HG02678 (cell line): Measurements from ENCODE around the gene RABGAP1L.
"Not testable (repeated sequence)": the region's sequence is repeated elsewhere in the genome, so short reads cannot be mapped to it uniquely, and the experiment has no call there.

Experiments used
- ATAC-seq: cut with Tn5 transposase; IDR thresholded peaks from one replicate; pipeline ENCODE4 v1.9.1; 2021; ENCODE audit warnings: mild to moderate bottlenecking, moderate library complexity; ENCODE audit not compliant: unreplicated experiment

Gene RABGAP1L

DNA sequence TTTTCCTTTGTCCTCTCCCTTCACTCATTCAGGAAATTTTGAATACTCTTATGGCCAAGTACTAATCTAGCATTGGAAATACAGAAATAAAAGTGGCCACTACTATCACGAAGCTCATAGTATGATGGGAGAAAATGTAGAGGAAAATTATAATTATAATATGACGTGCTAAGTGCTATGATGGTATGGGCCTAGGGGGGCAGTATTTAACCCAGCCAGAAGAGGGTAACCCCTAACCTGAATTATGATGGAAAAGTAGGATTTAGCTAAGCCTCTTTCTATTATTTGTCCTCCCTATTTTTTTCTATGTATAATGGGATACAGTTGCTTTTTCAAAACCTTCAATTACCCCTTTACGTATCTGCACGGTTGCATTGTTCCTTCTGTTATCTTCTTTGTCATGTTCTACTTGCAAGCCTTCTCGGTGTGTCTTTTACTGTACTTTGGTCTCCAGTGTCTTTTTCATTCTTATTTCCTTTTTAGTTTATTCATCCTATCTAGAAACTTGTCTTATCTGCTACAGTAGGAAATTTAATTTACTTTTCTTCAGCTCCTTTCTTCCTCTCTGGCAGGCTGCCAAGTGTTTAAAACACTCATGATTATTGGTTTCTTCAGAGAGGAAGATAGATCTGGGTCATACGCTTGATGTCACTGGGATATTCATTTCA is 199.6 kb downstream of the RABGAP1L start:
- ATAC-seq: no peak

DNA sequence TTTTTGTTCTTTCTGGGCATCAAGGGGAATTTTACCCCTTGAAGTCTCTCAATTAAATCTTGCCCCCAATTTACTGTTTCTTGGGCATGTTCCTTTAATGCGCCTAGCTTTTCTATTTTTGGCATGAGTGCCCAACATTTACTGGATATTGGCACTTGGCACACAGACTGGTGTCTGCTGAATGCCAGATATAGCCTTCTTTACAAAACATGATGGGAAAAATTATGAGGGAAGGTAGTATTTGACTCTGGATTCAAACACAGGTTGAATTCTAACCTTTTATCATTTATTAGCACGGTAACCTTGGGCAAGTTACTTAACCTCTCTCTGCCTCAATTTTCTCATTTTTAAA is 200.1 kb downstream of the RABGAP1L start:
- no peak for ATAC-seq

DNA sequence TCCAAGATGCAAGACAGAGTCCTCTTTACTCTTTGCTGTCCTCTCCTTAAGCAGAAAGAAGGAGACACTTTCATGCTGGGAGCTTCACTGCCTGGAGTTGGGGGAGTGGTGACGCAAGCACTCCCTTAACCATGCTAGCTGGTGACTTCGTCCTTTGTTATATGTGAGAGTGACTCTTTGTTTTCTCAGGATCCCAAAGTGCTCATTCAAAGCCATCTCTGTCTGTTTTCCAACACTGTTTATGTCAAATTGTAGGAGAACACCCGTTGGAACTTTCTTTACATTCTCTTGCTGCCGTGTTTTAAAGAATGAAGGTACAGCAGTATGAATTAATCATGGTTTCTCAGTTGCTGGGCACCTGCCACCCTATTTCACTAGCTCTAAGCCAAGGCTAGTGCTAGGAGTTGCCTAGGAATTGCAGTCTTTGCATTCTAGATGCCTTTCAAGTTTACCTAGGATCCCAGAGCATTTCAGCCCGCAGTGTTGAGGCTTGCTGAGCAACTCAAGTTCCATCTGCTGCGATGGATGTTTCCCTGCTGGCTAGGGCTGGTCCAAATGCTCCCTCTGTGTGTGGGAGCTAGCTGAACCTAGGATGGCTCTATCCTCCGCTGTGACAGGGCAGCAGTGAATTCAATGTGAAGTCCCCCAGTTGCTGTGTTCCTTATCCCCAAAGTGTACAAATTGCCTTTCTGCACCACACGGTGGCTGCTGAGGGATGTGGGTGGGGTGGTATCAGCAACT is 205.8 kb downstream of the RABGAP1L start:
- ATAC-seq: no peak

DNA sequence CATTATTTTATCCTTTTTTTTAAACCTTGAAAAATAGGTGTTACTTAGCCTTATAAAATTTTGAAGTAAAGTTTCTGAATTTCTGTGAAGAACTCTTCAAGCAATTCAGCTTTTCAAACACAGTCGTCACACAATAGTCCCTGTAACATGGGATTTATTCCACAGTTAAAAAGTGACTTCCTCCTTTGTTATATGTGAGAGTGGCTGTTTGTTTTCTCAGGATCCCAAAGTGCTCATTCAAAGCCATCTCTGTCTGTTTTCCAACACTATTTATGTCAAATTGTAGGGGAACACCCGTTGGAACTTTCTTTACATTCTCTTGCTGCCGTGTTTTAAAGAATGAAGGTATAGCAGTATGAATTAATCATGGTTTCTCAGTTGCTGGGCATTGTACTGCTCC is 207.6 kb downstream of the RABGAP1L start:
- no peak for ATAC-seq

DNA sequence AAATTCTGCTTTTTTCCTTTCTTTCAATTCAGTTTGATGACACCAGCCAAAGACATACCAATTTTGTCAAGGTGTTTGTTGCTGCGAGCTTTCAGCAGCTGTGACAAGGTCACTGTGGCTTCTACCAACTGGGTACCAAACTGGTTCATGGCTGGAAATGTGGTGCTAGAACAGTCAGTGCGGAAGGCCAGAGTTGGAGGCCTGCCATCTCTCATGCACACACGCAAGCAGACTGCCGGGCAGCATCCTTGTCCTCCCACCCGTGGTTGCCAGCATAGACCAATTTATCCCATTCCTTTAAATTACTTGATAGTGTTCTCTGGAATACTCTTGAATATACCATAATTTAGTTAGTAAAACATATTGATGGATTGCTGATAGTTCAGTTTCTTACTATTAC is 208.6 kb downstream of the RABGAP1L start:
- no peak for ATAC-seq

DNA sequence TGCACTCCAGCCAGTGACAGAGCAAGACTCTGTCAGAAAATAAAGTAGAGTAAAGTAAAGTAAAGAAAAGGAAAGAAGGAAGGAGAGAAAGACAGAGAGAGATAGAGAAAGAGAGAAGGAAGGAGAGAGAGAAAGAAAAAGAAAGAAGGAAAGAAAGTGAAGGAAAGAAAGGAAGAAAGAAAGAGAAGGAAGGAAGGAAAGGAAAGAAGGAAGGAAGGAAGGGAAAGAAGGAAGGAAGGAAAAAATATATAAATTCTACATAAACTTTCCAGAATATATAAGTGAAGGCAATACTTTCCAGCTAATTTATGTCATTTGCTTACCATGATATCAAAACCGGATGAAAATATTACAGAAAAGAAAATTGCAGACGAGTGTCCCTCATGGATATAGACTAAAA is 216.7 kb downstream of the RABGAP1L start:
- no peak for ATAC-seq

DNA sequence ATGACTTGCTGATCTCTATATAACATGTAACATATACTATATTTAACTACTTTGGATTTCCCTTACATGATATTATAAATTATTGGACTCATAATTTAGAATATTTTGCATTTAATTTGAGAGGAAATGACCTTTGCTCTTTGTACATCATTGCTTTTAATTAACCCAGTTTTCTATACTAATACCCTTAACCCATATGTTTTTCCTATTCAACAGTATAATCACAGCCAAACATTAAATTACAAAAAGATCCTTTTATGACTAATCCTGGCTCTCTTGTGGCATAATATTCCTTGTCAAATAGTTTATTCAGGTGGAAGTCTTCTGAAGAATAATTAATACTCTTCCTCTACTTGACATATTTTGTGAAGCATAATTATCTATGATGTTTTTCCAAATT is 232.4 kb downstream of the RABGAP1L start:
- no peak for ATAC-seq

DNA sequence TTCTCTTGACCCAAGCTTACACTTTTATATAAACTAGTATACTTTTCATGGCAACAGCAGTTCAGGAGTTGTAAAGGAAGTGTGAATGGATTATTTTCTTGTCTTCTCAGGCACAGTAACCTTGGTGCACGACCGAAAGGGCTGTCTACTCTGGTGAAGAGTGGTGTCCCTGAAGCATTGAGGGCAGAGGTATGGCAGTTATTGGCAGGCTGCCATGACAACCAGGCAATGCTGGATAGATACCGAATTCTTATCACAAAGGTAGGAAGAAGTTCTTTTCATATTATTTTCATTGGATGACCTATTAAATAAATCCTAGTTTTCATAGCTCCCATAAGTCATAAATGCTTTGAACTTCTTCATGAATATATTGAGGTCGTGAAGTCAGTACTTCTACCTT is 234.6 kb downstream of the RABGAP1L start:
- no peak for ATAC-seq

DNA sequence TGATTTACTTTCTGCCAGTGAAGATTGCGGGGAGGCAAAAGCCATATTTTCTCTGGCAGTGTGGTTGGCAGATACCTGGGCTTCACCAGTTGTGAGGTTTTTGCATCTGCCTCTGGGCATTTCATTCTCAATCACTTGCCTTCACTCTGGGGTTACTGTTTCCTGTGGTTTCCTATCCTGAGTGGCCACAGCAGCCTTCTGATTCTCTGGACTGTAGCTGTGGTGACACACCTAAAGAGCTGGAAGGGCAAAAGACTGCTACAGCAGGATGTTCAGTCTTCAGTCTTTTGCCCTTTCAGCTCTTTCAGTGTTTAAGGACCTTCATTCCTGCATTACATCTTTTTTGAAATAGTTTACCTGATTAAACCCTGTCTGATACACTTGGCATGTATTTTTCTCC is 237.9 kb downstream of the RABGAP1L start:
- no peak for ATAC-seq

DNA sequence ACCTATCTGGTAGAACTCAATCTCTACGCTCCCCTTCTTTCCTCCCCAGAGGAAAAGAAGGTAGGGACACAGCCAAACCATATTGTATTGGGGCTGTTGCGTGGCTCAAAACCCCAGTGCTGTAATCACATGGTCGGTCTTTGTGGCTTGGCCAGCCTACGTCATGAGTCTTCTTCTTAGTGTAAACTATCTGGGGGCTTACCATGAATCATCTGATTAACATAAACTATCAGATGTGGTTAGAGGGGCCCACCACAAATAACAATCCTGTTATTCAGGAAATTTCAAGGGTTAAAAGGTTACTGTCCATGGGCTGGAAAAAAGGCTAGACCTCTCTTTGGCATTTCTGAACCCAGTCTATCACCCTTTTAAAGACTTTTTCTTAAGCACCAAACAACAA is 238.9 kb downstream of the RABGAP1L start:
- ATAC-seq: peak; percentile 53

DNA sequence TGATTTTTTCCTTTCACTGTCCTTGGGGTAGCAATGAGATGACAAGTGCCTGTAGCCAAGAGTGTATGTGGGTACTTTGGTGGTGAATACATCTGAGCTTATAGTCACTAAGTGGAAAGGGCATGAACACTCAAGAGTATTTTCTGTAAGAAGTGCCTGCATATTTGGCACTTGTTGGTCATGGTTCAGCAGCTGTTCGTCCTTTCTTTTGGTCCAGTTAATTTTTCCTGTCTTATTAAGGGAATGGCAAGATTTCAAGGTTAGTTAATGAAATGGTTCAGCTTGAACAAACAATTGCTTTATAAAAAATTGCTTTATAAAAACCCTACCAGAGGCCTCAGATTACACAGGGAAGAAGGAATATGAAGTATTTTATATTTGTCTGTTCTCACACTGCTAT is 239.9 kb downstream of the RABGAP1L start:
- ATAC-seq: no peak

DNA sequence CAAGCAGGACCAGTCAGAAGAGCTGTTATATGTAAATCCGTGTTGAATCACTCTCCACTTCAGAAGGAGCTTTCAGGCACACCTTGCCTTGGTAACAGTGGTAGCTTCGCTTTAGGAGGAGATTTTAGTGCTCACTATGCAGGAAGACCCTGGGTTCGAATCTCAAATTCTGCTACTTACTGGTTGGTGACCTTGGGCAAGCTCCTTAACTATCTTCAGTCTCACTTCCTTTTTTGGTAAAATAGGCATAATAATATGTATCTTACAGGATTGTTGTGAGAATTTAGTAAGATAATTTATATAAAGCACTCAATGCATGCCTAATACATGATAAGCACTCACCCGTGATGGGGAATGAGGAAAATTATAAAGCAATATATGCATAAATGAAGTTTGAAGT is 241.8 kb downstream of the RABGAP1L start:
- ATAC-seq: no peak

DNA sequence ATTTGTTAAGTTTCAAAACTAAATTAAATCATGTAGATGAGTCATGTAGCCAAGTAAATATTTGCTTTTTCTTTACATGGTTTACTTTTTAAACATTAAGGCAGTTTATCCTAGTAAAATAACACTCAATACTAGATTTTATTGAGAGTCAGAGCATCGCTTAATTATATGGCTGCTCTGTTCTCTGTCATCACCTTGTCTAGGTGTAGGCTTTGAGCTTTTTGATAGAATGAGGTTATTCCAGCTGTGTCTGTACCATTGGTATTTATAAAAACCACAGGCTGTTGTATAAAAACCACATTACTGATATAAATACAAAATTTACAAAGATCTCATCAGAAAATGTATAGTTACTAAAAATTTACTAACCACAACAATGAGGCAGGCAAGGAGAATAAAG is 245.9 kb downstream of the RABGAP1L start:
- no peak for ATAC-seq

DNA sequence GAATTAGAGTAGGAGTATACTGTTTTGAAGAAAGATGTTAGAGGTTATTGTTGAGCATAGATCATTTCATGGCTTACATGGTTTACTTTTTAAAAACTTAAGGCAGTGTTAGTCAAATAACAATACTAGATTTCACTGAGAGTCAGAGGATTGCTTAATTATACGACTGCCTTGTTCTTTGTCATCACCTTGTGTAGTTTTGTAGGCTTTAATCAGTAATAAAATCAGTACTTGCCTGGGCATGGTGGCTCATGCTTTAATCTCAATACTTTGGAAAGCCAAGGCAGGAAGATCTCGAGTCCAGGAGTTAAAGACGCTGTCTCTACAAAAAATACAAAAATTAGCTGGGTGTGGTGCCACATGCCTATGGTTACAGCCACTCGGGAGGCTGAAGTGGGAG is 247.1 kb downstream of the RABGAP1L start:
- ATAC-seq: no peak

DNA sequence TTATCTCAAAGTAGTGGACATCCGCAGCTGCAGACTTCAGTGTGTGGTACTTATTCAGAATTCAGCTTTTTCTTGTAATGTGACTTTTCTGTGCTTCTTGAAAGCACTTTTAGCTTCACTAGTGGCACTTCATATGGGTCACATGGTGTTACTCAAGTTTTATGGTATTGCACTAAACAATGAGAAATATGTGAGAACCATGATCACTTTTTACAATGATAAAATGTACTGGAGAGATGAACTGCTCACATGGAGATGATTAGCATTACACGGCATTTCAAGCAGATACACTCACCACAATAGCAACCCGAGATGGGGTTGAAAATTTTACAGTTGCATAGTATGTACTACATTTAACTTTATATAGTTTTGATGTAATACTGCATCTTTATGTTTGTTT is 248.3 kb downstream of the RABGAP1L start:
- no peak for ATAC-seq

DNA sequence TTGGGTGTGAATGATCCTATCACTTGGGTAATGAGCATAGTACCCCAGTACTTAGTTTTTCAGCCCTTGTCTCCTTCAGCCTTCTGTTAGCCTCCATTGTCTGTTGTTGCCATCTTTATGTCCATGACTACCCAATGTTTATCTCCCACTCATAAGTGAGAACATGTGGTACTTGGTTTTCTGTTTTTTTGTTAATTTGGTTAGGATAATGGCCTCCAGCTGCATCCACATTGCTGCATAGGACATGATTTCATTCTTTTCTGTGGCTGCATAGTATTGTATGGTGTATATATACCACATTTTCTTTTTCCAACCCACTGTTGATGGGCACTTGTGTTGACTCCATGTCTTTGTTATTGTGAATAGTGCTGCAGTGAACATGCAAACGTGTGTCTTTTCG is 248.8 kb downstream of the RABGAP1L start:
- ATAC-seq: no peak

DNA sequence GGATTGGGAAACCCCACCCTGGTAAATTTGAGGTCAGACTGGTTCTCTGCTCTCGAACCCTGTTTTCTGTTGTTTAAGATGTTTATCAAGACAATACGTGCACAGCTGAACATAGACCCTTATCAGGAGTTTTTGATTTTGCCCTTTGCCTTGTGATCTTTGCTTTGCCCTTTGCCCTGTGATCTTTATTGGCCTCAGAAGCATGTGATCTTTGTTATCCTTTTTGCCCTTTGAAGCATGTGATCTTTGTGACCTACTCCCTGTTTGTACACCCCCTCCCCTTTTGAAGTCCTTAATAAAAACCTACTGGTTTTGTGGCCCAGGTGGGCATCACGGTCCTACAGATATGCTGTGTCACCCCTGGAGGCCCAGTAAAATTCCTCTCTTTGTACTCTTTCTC is 250.5 kb downstream of the RABGAP1L start:
- ATAC-seq: not testable (repeated sequence)

DNA sequence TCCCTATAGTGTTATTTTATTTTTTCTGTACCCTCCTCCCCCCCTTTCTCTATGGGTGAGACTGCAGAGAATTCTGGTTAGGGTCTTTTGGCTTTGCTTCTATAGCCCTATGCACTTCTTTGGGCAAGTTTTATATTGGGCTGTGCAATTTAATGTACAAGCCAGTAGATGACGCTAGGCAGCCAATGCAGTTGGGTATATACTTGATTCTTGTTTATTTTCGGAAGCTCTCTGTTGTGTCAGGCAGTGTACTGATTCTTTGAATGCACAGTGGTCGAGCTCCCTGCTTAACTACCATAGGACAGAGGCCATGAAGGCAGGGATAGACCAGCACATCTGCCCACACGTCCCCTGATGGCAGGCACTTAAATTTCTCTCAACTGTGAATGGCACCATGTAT is 254.3 kb downstream of the RABGAP1L start:
- no peak for ATAC-seq

DNA sequence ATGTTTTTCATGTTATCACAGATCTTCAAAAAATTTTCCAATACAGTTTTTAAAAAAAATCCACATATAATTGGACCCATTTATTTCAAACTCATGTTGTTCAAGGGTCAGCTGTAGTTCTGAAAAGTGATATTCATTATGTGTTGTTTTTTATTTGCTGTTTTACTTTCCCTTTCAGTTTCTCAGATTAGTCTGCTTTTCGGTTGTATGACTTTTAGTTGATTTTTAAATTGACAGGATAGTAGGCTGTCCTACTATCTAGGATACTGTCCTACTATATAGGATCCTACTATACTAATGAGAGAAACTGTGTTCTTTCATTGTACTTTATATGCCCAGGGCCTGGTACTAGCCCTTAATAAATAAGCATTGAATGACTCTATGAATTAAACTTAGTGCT is 254.9 kb downstream of the RABGAP1L start:
- no peak for ATAC-seq

DNA sequence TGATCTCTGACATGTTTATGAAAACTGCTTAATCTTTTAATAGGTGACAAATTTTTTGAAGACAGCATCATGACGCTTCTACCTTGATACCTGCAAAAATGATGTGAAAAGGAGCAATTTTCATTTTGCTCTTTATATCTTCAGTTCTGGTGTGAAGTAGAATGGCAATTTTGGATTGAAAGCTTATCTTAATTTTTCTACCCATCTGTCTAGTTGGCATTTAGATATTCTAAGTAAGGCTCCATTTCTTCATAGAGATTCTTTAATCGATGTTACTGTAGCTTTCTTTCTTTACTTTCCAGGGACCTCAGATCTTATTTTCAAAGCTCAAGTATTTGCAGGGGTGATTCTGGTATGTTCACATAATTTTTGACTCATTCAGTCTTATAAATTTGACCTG is 256.2 kb downstream of the RABGAP1L start:
- no peak for ATAC-seq

DNA sequence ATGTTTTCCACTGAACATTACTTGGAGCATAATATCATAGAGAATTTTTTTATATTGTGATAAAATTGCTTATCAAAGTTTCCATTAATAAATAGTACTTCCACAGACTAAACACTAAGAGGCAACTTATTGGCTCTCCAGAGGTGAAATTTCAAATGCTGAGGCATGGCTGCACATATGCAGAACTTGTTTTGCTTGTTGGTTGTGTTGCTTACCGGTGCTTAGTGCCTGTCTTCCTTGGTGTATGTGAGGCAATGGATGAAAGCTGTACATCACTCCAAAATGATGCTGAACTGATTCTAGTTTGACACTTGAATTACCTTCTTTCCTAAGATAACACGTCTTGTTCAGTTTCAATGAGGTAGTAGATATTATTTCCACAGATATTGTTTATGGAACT is 258.6 kb downstream of the RABGAP1L start:
- no peak for ATAC-seq

DNA sequence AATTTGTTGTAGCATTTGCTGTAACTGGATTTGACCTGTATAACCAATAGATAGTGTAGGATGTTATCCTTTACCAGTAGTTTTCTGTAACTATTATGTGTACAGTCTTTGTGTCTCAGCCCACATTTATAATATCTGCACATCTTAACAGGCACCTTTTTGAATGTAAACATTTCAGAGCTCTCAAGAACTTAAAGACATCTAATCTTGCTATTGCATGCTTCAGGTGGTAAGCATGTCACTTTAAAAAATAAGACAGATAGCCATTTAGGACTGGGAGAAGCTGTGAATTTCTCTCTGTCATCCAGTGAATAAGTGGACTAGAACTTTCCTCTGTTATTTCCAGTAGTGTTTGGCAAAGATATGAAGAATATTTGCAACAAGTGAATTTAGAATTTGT is 265.8 kb downstream of the RABGAP1L start:
- ATAC-seq: no peak

DNA sequence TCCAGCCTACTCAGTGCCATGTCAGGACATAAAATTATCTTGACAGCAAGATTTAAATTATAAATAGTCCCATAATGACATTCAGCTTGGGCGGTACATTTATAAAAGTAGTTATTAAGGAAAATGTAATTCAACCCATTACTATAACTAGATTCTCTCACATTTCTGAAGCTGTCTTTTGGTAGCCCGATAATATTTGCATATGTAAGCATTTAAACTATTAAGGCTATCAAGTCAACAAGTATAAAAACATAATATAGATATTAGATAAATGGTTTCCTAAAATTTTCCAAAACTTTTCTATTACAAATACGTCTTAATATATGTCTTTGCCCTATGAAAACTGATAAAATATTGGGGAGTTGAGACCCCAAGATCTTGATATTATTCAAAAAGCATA is 266.8 kb downstream of the RABGAP1L start:
- no peak for ATAC-seq
